Fibroblast of gingiva (primary cell): ENCODE data around the gene CARF.
"Not testable (repeated sequence)": the region's sequence is repeated elsewhere in the genome, so short reads cannot be mapped to it uniquely, and the experiment has no call there.

Experiments
- DNase-seq: peaks from one replicate; pipeline ENCODE4 v3.0.0-alpha.2; 2011; ENCODE audit warnings: low read depth

CARF gene, protein sequence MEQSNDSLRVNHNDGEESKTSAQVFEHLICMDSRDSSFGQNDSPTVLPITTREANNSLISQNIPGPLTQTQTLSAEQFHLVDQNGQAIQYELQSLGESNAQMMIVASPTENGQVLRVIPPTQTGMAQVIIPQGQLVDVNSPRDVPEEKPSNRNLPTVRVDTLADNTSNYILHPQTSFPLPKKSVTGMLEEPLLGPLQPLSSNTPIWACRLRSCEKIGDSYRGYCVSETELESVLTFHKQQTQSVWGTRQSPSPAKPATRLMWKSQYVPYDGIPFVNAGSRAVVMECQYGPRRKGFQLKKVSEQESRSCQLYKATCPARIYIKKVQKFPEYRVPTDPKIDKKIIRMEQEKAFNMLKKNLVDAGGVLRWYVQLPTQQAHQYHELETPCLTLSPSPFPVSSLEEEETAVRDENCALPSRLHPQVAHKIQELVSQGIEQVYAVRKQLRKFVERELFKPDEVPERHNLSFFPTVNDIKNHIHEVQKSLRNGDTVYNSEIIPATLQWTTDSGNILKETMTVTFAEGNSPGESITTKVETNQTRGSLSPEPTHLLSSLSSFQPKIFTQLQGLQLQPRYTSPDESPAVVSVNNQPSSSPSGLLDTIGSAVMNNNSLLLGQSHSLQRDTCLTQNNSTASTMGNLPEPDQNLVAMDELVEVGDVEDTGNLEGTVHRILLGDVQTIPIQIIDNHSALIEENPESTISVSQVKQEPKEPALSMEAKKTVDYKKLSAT

DNA sequence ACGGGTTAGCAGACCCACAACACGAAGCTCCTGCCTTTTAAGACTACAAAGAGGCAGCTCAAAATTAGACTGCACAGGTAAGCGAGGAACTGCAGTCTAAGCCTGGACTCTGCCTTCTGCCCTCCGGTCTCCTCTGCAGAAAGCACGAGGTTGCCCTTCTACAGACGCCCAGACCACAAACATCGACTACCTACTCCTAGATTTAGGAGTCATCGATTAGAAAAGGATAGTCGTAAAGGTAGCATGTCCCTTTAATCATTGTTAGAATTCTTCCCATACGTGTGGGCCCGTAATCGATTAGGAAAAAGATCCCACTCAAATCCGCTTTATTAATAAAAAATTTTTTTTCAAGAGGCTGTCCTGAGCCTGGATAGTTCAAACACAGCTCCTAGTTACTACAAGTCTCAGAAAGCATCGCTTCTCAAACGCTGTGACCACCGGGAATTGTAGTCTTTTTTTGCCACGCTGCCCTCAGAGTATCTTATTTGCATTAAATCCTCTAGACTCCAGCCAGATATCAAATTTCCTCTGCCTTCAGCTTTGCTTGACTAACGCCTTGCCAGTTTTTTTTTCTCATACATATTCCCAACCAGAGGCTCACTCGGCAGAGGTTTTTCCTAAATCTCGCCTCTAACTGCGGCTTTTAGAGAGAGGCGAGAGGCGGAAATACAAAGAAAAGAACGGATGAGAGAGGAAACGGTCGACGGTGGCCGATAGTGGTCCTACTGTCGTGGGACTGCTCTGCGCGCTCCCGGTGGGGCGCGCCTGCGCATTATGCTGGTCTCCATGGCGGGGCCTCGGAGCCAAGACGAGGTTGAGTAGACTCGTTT, at the start of gene CARF, which contains the start of gene WDR12:
CARF (plus strand) TSS at position 764 of the 830 bp plus-strand sequence. CDS start 29,628 bp downstream, outside the sequence.
WDR12 (minus strand) TSS at position 162 of the 830 bp plus-strand sequence. CDS start 197 bp downstream, outside the sequence.
- peak; percentile 91 for DNase-seq

- peak; percentile 7 for DNase-seq
Measured at GRCh38 chr2:202870431-202871299, 41.4 kb upstream of the CARF start.

DNA sequence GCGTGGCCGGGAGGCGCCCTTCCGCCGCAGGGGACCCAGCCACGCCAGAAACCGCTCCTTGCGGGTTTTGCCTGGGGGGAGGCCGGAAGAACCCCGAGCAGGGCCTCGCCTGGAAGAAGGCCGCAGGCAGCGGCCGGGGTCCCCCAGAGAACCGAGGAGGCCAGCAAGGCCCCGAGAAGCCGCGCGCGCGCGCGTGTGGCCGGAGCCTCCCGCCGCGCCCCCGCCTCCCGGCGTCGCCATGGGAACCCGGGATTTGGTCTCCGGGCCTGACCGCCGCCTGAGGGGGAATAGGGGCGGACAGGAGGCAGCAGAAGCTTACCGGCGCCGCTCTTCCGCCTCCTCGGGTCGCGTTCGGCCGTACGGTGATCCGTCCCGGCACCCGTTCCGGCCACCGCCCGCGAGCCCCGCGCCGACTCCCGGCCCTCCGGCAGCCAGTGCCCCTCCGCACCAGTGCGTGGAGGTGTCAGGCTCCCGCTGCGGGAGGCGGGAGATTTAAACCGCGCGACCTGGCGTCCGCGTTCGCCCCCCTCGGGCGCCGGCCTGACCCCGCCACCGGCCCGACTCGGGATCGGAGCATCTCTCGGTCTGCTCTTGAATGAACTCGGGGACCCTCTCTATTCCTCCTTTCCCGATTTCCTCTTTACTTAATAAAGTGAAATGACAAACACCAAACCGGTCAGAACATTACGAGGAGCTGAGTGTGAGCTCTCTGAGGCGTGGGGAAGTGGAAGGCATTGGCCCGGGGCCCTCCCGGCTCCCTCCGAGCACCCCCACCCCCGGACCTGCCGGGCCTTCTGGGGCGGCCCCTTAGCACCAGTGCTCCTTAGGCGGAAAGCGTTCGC, 40.6 kb upstream of the CARF start, which contains the start of gene ICA1L:
ICA1L (minus strand) TSS at position 467 of the 842 bp plus-strand sequence. CDS start 42,757 bp downstream, outside the sequence.
- peak; percentile 66 for DNase-seq

DNA sequence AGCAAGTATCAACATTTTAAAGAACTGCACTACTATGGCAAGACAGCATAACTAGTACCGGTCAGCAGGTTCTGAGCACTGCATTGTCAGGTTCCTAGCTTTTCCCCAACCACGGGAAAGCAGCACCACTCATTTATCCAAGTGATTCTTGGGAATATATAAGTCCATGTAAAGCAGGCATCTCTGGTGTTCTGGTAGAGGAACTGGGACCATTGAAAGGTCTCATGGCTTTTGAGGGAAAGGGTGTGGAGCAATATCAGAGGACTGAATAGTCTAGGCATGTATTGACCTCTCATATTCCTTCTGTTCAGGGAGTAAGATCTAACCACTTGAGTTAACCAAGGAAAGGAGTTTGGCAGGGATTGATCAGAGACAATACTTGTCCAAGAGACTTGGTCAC, 34.4 kb upstream of the CARF start:
- no peak for DNase-seq

DNA sequence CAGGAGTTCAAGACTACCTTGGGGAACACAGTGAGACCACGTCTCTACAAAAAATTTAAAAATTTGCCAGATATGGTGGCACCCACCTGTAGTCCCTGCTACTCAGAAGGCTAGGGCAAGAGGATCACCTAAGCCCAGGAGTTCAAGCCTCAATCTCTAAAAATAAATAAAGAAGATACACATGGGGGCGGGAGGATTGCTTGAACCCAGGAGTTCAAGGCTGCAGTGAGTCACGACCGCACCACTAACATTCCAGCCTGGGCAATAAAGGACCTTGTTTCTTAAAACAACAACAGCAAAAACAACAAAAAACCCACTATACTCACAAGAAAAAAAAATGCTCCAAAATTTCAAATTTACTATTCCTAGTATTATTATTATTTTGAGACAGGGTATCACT, 30.5 kb upstream of the CARF start:
- DNase-seq, result no peak

GRCh38 chr2:202883987-202884675, 27.9 kb upstream of the CARF start:
- DNase-seq, result no peak

- no peak for DNase-seq
Measured at GRCh38 chr2:202885190-202885589, 26.9 kb upstream of the CARF start.

GRCh38 chr2:202905507-202905906, 6.6 kb upstream of the CARF start:
- not testable (repeated sequence) for DNase-seq

- no peak for DNase-seq
Measured at GRCh38 chr2:202908186-202908585, 3.9 kb upstream of the CARF start.

DNA sequence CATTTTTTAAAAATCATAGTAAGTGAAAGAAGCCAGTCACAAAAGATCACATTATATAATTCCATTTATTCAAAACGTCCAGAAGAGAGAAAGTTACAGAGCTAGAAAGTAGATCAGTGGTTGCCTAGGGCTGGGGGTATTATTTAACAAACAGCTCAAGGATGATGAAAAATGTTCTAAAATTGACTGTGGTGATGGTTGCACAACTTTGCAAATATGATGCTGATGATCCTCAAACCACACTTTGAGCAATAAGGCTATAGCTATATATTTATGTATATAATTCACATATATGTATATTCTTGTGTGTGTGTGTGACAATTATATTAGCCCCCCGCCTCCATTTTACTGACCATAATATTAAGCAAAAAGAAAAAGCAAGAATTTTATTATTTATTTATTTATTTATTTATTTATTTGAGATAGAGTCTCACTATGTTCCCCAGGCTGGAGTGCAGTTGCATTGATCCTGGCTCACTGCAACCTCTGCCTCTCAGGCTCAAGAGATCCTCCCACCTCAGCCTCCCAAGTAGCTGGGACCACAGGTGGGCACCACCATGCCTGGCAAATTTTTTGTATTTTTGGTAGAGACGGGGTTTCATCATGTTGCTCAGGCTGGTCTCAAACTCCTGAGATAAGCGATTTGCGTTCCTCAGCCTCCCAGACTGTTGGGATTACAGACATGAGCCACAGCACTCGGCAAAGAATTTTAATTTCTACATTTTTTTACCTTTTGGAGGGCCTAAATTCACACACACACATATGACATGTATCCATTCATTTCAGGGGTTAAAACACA, 2.5 kb upstream of the CARF start:
- peak; percentile 56 for DNase-seq

DNA sequence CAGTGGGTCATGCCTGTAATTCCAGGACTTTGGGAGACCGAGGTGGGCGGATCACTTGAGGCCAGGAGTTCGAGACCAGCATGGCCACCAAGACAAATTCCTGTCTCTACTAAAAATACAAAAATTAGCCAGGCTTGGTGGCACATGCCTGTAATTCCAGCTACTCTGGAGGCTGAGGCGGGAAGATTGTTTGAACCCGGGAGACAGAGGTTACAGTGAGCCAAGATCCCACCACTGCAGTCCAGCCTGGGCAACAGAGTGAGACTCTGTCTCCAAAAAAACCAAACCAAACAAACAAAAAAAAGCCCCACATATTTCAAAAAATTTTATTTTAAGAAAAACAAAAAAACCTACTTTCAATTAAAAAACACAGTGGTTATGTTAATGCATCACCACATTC, 1.8 kb upstream of the CARF start:
- DNase-seq, result not testable (repeated sequence)

DNA sequence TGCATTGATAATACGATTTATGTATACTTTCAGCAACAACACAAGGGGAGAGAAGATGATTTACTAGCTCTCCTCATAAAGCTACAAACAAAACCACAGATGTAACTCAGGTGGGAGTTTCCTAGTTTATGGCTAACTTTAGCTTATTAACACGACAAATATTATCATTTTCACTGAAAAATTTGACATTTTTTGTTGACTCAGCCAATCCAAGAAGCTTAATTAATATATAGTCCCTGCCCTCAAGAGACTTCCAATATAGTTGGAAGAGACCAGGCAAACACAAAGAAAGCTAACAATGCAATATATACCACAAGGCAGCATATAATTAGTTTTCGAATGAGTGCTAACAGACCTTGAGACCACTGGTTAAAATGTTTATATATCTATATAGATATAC, 1.4 kb upstream of the CARF start:
- no peak for DNase-seq

GRCh38 chr2:202911203-202911511, 918 bp upstream of the CARF start:
- no peak for DNase-seq

- not testable (repeated sequence) for DNase-seq
Measured at GRCh38 chr2:202912342-202913201, 497 bp downstream of the CARF start.

- no peak for DNase-seq
Measured at GRCh38 chr2:202918860-202919259, 6.8 kb downstream of the CARF start.

- peak; percentile 94 for DNase-seq
Measured at GRCh38 chr2:202932425-202933138, 20.5 kb downstream of the CARF start.

GRCh38 chr2:202933139-202933510, 21.1 kb downstream of the CARF start:
- no peak for DNase-seq
